ENCODE results near the gene TAF12.

- TF ChIP-seq CTCF (conservative IDR thresholded peaks at IDR 0.05), result no peak
- no peak for TF ChIP-seq EZH2 (IDR thresholded peaks at IDR 0.05; ENCODE audit: low read depth)
Measured at GRCh38 chr1:28682840-28683239, 40.0 kb upstream of the TAF12 start.

Data from PC-9 (cell line).